ENCODE data around the gene OIT3. TPM values are rescaled to one million over a fixed set of nuclear protein-coding genes. Genes with fewer than 3 reads are reported as not detected.

OIT3 gene
- total and polyA plus RNA-seq, 2 of the 8 experiments (the other 6 are each of a cell fraction or from before 2014, with no cell fraction given) = not detected

GRCh38 chr10:72981882-72982529 lies 88.5 kb downstream of the OIT3 start (continued):
- no peak for TF ChIP-seq CHD7 (IDR thresholded peaks at IDR 0.05; ENCODE audit: insufficient replicate concordance, low read length)
- no peak for TF ChIP-seq TEAD4 (IDR thresholded peaks at IDR 0.05; ENCODE audit: low read depth, low read length)
- no peak for TF ChIP-seq SAP30 (IDR thresholded peaks at IDR 0.05; ENCODE audit: insufficient read depth, insufficient replicate concordance, low read length)
- no peak for TF ChIP-seq KDM5A (IDR thresholded peaks at IDR 0.05; ENCODE audit: low read length)
- TF ChIP-seq KDM4A (IDR thresholded peaks at IDR 0.05; ENCODE audit: low read depth, low read length, severe bottlenecking) = no peak
- no peak for TF ChIP-seq TBP (IDR thresholded peaks at IDR 0.05; ENCODE audit: low read depth, low read length)
- no peak for TF ChIP-seq BACH1 (IDR thresholded peaks at IDR 0.05; ENCODE audit: low read length)
- no peak for TF ChIP-seq EZH2 (IDR thresholded peaks at IDR 0.05; ENCODE audit: low read depth, low read length, severe bottlenecking)
- TF ChIP-seq TCF12 (IDR thresholded peaks at IDR 0.05; ENCODE audit: low read depth, low read length) = no peak

Measured in H1 (cell line).